ENCODE results near the gene PRKCE. TPM values are rescaled to one million over a fixed set of nuclear protein-coding genes. Genes with fewer than 3 reads are reported as not detected.

The PRKCE gene
- total RNA-seq, 1 experiment from 2014 or later = 21.7 TPM

- H2AFZ ChIP-seq = no peak overlapping the region
- H3K4me3 ChIP-seq = no peak overlapping the region
- intact Hi-C loops (cut with micrococcal nuclease; ENCODE audit: unreplicated experiment) = no loop called here
- H4K20me1 ChIP-seq (ENCODE audit: insufficient read depth) = no peaks in the 10 kb centered on the region
- POLR2A ChIA-PET (ENCODE audit: unreplicated experiment) = no interaction called here
- H3K4me1 ChIP-seq (replicated peaks; ENCODE audit: insufficient read depth) = peaks cover 52% of the 10 kb centered on the region
- no peaks in the 10 kb centered on the region for H3K79me2 ChIP-seq (ENCODE audit: low read depth)
- TF ChIP-seq EZH2 (IDR thresholded peaks at IDR 0.05; ENCODE audit: low read depth) (no peak), CTCF (conservative IDR thresholded peaks at IDR 0.05) (no peak)
- no peaks in the 10 kb centered on the region for H3K36me3 ChIP-seq (ENCODE audit: low read depth)
- H3K27ac ChIP-seq = no peak overlapping the region
- no peaks in the 10 kb centered on the region for H3K9me2 ChIP-seq (ENCODE audit: insufficient read depth)
- no peak overlapping the region for H3K4me2 ChIP-seq
- BruUV-seq (replicated peaks) = no TSS peak
- H3K9me3 ChIP-seq (ENCODE audit: insufficient read depth, low read depth) = no peaks in the 10 kb centered on the region
- peaks cover 31% of the 10 kb centered on the region for H3F3A ChIP-seq (ENCODE audit: insufficient read depth, low read depth)
- CTCF ChIA-PET = no interaction called here
- no peaks in the 10 kb centered on the region for H3K27me3 ChIP-seq (ENCODE audit: insufficient read depth, low read depth)
- no peak for DNase-seq
These were observed 508.9 kb downstream of the PRKCE start for GRCh38 chr2:46160326-46160725.

- Histone ChIP-seq H3F3A (ENCODE audit: insufficient read depth, low read depth) (peaks cover 38% of the 10 kb centered on the region), H3K9me3 (ENCODE audit: insufficient read depth, low read depth) (no peaks in the 10 kb centered on the region), H3K9me2 (ENCODE audit: insufficient read depth) (no peaks in the 10 kb centered on the region), H3K4me2 (no peak overlapping the region), H4K20me1 (ENCODE audit: insufficient read depth) (no peaks in the 10 kb centered on the region), H3K27me3 (ENCODE audit: insufficient read depth, low read depth) (no peaks in the 10 kb centered on the region), H3K4me3 (no peak overlapping the region), H3K4me1 (replicated peaks; ENCODE audit: insufficient read depth) (peaks cover 62% of the 10 kb centered on the region), H2AFZ (no peak overlapping the region), H3K36me3 (ENCODE audit: low read depth) (no peaks in the 10 kb centered on the region), H3K79me2 (ENCODE audit: low read depth) (no peaks in the 10 kb centered on the region), H3K27ac (no peak overlapping the region)
- DNase-seq = no peak
- TF ChIP-seq CTCF (conservative IDR thresholded peaks at IDR 0.05) = no peak
- no peak for TF ChIP-seq EZH2 (IDR thresholded peaks at IDR 0.05; ENCODE audit: low read depth)
- POLR2A ChIA-PET (ENCODE audit: unreplicated experiment) = no interaction called here
- BruUV-seq (replicated peaks) = no TSS peak
- CTCF ChIA-PET = no interaction called here
- intact Hi-C loops (cut with micrococcal nuclease; ENCODE audit: unreplicated experiment) = no loop called here
These were observed 509.8 kb downstream of the PRKCE start for GRCh38 chr2:46161315-46161714.

- intact Hi-C loops (cut with micrococcal nuclease; ENCODE audit: unreplicated experiment) = no loop called here
- TF ChIP-seq CTCF (conservative IDR thresholded peaks at IDR 0.05) = no peak
- TF ChIP-seq EZH2 (IDR thresholded peaks at IDR 0.05; ENCODE audit: low read depth) = no peak
- no TSS peak for BruUV-seq (replicated peaks)
These were observed 510.4 kb downstream of the PRKCE start for GRCh38 chr2:46161911-46162310.

More at GRCh38 chr2:46161911-46162310, 510.4 kb downstream of the PRKCE start:
- no peak for DNase-seq
- H3K4me1 ChIP-seq (replicated peaks; ENCODE audit: insufficient read depth) = peaks cover 68% of the 10 kb centered on the region
- no peaks in the 10 kb centered on the region for H3K79me2 ChIP-seq (ENCODE audit: low read depth)
- H3K9me2 ChIP-seq (ENCODE audit: insufficient read depth) = no peaks in the 10 kb centered on the region
- POLR2A ChIA-PET (ENCODE audit: unreplicated experiment) = no interaction called here
- no peaks in the 10 kb centered on the region for H3K27me3 ChIP-seq (ENCODE audit: insufficient read depth, low read depth)
- H4K20me1 ChIP-seq (ENCODE audit: insufficient read depth) = no peaks in the 10 kb centered on the region
- H2AFZ ChIP-seq = no peak overlapping the region
- H3F3A ChIP-seq (ENCODE audit: insufficient read depth, low read depth) = peaks cover 38% of the 10 kb centered on the region
- peak overlapping the region; percentile 96 for H3K27ac ChIP-seq
- no peaks in the 10 kb centered on the region for H3K9me3 ChIP-seq (ENCODE audit: insufficient read depth, low read depth)
- H3K4me3 ChIP-seq = no peak overlapping the region
- CTCF ChIA-PET = no interaction called here
- no peak overlapping the region for H3K4me2 ChIP-seq
- no peaks in the 10 kb centered on the region for H3K36me3 ChIP-seq (ENCODE audit: low read depth)
